Activated CD4-positive, alpha-beta T cell treated with anti-CD3 and anti-CD28 coated beads for 36 hours (primary cell): ENCODE results near the gene TRAPPC2L. TPM values are rescaled to one million over a fixed set of nuclear protein-coding genes. Genes with fewer than 3 reads are reported as not detected.

Experiments used
- ATAC-seq: fragments of 200-7000 bp; cut with Tn5 transposase; one replicate; pipeline ENCODE4 v1.10.0; 2021; ENCODE audit warnings: mild to moderate bottlenecking, moderate library complexity
- CTCF ChIA-PET: fragments of 350-600 bp; sonication (Branson Sonifier 250); formaldehyde crosslinking; loops from one replicate; lab custom pipeline; 2021; ENCODE audit warnings: antibody characterized with exemption; lab: Charles Lee
- POLR2A ChIA-PET: fragments of 350-600 bp; sonication (Branson Sonifier 250); formaldehyde crosslinking; loops from one replicate; lab custom pipeline; 2021; ENCODE audit warnings: antibody characterized with exemption, inconsistent platforms; lab: Charles Lee
- DNase-seq: peaks from one replicate; pipeline ENCODE4 v3.0.0-alpha.2; 2020
- H3K27ac Mint-ChIP-seq: one replicate; pipeline ENCODE4 v1.8.0; 2021; ENCODE audit warnings: mixed read lengths
- H3K27me3 Mint-ChIP-seq: one replicate; pipeline ENCODE4 v1.8.0; 2021; ENCODE audit warnings: mixed read lengths
- H3K36me3 Mint-ChIP-seq: one replicate; pipeline ENCODE4 v1.8.0; 2021; ENCODE audit warnings: low read depth, mixed read lengths
- H3K4me1 Mint-ChIP-seq: one replicate; pipeline ENCODE4 v1.8.0; 2021; ENCODE audit warnings: mixed read lengths
- H3K4me3 Mint-ChIP-seq: one replicate; pipeline ENCODE4 v1.8.0; 2021; ENCODE audit warnings: mild to moderate bottlenecking, moderate library complexity, mixed read lengths
- H3K9me3 Mint-ChIP-seq: one replicate; pipeline ENCODE4 v1.8.0; 2021; ENCODE audit warnings: low read depth, mixed read lengths
- intact Hi-C, 2 experiments: fragments of 100-400 bp; cut with DNase I in 1 of 2; cut with micrococcal nuclease in 1 of 2; formaldehyde crosslinking; loops; one replicate each; pipeline versions ENCODE4 v1.14.2 to v1.15.1; 2022 to 2024; cut with DNase I, micrococcal nuclease
- total RNA-seq, 2 experiments: library from RNA; stranded (reverse); gene quantifications; one replicate each; pipeline ENCODE4 v1.2.3, GENCODE V29; 2021

Gene TRAPPC2L
- total RNA-seq, 2 experiments from 2014 or later: 43.3 to 50.7 TPM

DNA sequence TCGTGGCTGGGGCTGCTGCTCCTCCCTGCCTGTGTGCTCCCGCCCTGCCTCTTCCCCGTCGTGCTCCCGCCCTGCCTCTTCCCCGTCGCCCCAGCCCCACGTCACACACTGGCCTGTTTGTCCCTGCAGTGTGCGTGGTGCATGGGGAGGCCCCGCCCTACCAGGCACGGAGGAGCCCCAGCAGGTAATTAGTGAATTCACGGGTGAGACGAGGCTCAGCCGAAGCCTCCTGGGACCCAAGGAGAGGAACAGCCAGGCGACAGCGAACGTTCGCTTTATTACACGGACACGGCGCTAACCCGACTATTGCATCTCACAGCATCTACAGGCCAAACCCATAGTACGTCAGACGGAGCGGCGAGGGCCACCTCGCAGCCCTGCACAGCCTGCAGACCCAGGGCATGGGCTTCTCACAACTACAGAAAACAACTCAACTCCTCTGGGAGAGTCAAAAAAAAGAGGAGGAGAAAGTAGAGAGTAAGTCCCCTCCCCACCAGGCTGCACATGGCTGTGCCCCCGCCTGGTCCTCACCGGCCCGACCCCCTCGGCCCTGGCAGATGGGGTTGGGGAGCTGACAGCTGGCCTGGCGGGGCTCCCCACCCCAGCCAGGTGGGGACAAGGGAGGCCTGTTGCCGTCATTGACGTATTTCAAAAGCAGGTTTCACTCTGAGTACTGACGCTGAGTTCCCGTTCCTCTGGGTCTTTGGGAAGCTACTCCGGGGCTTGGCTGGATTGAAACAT, 13.9 kb downstream of the TRAPPC2L start:
- Mint-ChIP-seq H3K4me1 (peaks cover 2% of the 10 kb centered on the region), H3K9me3 (no peaks in the 10 kb centered on the region), H3K4me3 (no peak overlapping the region), H3K27me3 (peaks cover 9% of the 10 kb centered on the region), H3K36me3 (no peaks in the 10 kb centered on the region), H3K27ac (no peak overlapping the region)
- CTCF ChIA-PET: no interaction called here
- intact Hi-C loops: no loop called here
- peak; percentile 39 for ATAC-seq
- POLR2A ChIA-PET: no interaction called here
- peak; percentile 24 for DNase-seq

DNA sequence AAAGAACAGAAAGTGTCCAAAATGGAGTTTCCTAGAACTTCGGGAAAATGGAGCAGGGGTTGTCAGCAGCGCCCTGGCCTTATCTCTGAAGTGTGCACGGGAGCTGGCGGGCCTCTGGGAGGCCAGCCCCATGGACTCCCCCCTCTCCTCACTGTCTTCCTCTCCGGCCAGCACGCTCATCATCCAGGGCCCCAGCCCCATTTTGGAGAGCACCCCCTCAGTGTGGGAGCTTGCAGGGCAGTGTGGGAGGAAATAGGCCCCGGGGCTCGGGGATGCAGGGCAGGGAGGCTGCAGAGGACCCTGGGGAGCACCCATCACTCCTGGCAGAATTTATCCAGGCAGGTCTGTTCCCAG, 14.4 kb downstream of the TRAPPC2L start:
- CTCF ChIA-PET: no interaction called here
- POLR2A ChIA-PET: no interaction called here
- Mint-ChIP-seq H3K9me3 (no peaks in the 10 kb centered on the region), H3K4me1 (peaks cover 2% of the 10 kb centered on the region), H3K27ac (no peak overlapping the region), H3K36me3 (no peaks in the 10 kb centered on the region), H3K27me3 (peaks cover 9% of the 10 kb centered on the region), H3K4me3 (no peak overlapping the region)
- intact Hi-C loops: no loop called here
- ATAC-seq: no peak
- DNase-seq: no peak

DNA sequence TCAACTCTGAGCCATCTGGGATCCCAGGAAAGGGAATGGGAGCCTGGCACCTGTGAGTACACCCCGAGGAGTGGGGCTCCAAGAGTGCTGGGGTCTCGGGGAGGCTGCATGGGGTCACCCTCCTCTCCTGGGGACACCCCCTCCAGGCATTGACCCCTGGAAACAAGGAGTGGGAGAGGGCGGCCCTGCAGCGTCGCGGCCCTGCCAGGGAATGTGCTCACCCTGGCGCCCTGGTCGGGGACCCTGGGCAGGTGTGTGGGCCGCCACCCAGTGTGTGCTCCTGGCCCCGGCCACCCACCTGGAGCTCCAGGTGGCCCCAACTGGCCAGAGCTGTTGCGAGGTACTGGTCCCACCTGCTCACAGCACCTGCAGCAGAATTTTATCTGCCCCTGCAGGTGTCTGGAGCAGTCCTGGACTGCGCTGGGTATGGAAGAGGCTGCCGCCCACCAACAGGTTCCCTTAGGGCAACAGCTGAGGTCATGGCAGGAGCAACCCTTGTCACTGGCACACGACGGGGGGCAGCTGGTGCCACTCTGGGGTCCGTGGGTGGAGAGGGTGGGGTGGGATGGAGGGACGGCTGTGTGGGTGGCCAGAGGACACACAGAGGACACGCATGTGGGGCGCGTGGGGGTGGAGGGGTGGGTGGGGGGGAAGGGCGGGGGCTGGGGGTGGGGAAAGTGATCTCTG, 14.9 kb downstream of the TRAPPC2L start:
- ChIA-PET CTCF (no interaction called here), POLR2A (no interaction called here)
- no peak overlapping the region for H3K27ac Mint-ChIP-seq
- H3K9me3 Mint-ChIP-seq: no peaks in the 10 kb centered on the region
- no peak for DNase-seq
- intact Hi-C loops: no loop called here
- no peak overlapping the region for H3K4me3 Mint-ChIP-seq
- H3K4me1 Mint-ChIP-seq: peaks cover 2% of the 10 kb centered on the region
- no peak for ATAC-seq
- H3K27me3 Mint-ChIP-seq: peaks cover 9% of the 10 kb centered on the region
- no peaks in the 10 kb centered on the region for H3K36me3 Mint-ChIP-seq

DNA sequence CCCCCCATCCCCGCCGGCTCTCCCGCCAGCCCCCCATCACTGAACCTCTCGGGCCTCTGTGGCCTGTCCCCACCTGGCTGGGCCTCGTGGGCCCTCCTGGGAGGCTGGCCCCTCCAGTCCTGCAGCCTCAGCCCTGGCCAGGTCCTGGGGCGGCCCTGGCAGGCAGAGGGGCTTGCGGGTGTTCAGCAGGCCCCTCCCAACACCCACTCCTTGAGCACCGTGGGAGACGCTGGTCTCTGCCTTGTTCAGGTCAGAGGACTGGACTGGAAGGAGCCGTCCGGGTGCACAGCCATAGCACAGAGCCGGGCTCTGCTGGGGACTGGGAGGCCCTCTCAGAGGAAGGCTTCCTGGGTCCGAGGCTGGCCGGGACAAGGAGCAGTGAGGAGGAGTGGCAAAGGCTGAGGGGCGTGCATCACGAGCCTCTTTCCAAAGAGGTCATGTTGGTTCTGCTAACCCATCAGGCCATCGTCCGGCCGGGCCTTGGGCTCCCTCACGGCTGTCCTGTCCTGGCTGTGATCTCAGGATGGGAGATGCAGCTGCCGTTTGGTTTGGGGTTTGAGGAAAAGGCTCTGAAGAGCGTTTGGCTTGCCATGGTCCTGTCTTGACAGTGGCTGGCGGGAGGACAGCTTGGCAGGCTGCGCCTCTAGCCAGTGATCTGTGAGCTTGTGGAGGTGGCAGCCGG, 15.9 kb downstream of the TRAPPC2L start:
- ChIA-PET POLR2A (no interaction called here), CTCF (interaction anchor here (1.4 kb wide), 1 partner anchor 15 kb away, joined by 3 read pairs; no protein-coding TSS in a partner anchor)
- ATAC-seq (no peak), DNase-seq (no peak)
- H3K9me3 Mint-ChIP-seq: no peaks in the 10 kb centered on the region
- intact Hi-C loops: no loop called here
- H3K4me1 Mint-ChIP-seq: peaks cover 2% of the 10 kb centered on the region
- no peak overlapping the region for H3K4me3 Mint-ChIP-seq
- H3K36me3 Mint-ChIP-seq: no peaks in the 10 kb centered on the region
- H3K27me3 Mint-ChIP-seq: peaks cover 9% of the 10 kb centered on the region
- no peak overlapping the region for H3K27ac Mint-ChIP-seq

DNA sequence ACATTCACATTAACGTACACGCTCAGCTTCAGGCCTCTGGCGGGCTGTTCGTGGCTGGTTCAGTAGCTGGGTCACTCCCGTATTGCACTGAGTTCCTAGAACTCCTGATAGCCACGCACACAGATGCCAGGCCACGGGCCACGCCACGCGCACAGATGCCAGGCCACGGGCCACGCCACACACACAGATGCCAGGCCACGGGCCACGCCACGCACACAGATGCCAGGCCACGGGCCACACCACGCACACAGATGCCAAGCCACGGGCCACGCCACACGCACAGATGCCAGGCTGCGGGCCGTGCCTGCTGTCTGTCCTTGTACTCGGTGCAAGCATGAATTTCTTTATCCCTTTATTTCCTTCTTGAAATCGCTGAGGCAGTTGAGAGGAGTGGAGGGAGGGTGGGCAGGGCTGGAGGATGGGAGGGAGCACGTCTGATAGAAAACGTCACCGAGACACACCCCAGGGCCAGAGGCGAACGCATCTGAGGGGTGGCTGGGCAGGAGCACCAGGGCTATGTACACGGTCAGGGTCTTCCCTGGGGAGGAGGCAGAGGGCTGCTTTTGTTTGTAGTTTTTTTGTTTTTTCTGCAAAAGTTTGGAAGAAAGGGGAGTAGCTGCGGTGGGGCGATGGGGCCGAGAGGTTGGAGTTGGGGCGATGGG, 18.1 kb downstream of the TRAPPC2L start:
- Mint-ChIP-seq H3K36me3 (no peaks in the 10 kb centered on the region), H3K27me3 (peaks cover 9% of the 10 kb centered on the region), H3K4me1 (peaks cover 2% of the 10 kb centered on the region), H3K4me3 (no peak overlapping the region), H3K9me3 (no peaks in the 10 kb centered on the region), H3K27ac (no peak overlapping the region)
- ATAC-seq (no peak), DNase-seq (no peak)
- CTCF ChIA-PET: no interaction called here
- POLR2A ChIA-PET: no interaction called here
- intact Hi-C loops: no loop called here

DNA sequence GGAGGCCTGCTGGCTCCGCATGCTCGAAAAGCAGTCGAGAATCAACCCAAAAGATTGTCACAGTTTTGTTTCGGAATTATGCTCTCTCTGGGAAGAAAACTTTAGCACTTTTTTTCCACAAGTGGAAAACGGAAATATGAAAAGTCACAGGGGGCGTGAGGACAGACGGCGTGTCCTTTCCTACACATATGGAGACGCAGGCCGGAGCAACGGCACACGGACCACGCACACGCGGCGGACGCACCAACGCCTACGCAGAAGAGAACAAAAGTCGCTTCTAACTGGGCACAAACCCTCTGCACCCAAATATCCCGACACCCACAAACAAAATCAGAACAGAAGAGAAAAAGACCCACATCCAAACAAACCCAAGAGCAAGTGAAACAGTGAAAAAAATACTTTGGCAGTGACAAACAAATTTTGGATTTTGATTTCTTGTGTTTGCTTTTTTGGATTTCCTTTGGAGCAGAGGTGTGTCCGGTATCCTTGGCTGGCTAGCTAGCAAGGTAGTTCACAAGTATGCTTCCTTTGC, 18.8 kb downstream of the TRAPPC2L start:
- Mint-ChIP-seq H3K36me3 (no peaks in the 10 kb centered on the region), H3K4me1 (peaks cover 2% of the 10 kb centered on the region), H3K4me3 (no peak overlapping the region), H3K27me3 (peaks cover 5% of the 10 kb centered on the region), H3K27ac (no peak overlapping the region), H3K9me3 (no peaks in the 10 kb centered on the region)
- DNase-seq: no peak
- intact Hi-C loops: no loop called here
- POLR2A ChIA-PET: no interaction called here
- ATAC-seq: no peak
- CTCF ChIA-PET: no interaction called here

DNA sequence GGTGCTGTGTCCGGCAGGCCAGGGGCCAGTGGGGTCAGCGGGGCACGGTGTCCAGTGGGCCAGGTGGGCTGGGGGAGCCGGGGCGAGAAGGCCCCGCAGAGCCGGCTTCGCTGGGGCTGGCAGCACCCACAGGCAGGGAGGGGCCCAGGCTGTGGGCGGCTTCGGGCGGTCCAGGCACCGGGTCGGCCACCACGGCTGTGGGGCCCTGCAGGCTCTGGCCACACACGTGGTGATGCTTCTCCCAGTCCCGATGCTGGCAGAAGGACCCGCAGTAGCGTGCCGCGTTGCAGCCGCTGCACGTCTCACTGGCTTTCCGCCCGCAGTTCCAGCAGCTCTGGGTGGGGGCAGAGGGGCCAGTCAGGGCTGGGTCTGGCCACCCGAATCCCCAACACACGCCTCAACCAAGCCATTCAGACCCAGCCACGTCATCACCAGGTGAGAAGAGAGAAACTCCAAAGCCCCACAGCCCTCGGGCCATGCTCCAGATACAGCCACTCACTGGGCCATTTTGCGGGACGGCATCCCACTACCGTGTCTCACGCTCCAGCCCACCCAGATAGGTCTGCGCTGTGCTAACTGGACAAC, 20.1 kb downstream of the TRAPPC2L start:
- Mint-ChIP-seq H3K36me3 (no peaks in the 10 kb centered on the region), H3K27ac (no peak overlapping the region), H3K4me1 (no peaks in the 10 kb centered on the region), H3K4me3 (no peak overlapping the region), H3K9me3 (no peaks in the 10 kb centered on the region), H3K27me3 (no peaks in the 10 kb centered on the region)
- ATAC-seq (no peak), DNase-seq (no peak)
- ChIA-PET POLR2A (no interaction called here), CTCF (interaction anchor here (0.6 kb wide), 1 partner anchor 332 kb away, joined by 3 read pairs; no protein-coding TSS in a partner anchor)
- intact Hi-C loops: no loop called here

DNA sequence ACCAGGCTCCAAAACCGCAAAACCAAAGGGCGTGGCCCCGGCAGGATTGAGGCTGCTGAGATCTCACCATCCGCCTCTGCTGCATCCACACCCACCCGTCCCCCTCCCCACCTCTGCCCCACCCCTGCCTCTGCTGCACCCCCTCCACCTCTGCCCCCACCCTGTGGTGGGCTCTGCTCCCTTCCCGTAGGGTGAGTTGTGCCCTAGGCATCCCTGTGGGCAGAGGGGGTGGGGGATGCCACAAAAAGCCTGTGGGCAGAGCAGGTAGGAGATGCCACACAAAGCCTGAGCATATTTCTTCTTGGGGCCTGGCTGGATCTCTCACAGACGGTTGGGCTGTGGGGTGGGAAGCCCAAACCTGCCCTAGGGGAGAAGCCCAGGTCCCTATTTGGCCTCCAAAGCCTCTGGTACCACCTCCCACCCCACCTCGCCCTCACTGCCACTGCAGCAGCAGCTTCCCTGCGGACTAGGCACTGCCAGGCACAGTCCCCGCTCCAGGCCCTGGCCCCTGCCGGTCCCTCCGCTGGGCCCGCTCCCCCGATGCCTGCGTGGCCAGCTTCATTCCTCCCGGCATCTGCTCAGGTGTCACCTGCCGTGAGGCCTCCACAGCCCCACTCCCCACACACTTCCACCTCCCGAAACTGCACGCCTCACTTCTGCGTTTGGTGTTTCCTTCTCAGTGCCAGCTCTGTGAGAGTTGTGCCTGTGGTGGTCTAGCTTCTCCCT, 20.8 kb downstream of the TRAPPC2L start:
- no peak overlapping the region for H3K4me3 Mint-ChIP-seq
- H3K27me3 Mint-ChIP-seq: no peaks in the 10 kb centered on the region
- H3K27ac Mint-ChIP-seq: no peak overlapping the region
- no peak for ATAC-seq
- DNase-seq: no peak
- no peaks in the 10 kb centered on the region for H3K9me3 Mint-ChIP-seq
- CTCF ChIA-PET: interaction anchor here (0.6 to 0.7 kb wide), 2 partner anchors 29 to 332 kb away, joined by 3 read pairs; no protein-coding TSS in a partner anchor
- intact Hi-C loops: no loop called here
- no peaks in the 10 kb centered on the region for H3K36me3 Mint-ChIP-seq
- POLR2A ChIA-PET: no interaction called here
- no peaks in the 10 kb centered on the region for H3K4me1 Mint-ChIP-seq

DNA sequence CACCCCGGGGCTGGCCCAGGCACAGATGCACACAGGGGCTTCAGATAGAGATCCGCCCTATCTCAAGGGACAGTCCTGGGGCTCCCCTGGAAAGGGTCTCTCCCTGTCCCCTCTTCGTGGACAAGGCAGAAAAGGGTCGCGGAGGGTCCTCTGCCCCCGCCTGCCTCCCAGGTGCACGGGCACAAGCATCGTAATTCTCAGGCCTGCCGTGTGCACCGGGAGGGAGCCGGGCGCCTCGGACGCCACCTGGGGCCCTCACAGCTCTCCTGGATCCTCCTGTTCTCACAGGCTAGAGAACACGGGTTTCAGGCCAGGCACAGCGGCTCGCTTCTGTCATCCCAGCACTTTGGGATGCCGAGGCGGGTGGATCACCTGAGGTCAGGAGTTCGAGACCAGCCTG, 21.4 kb downstream of the TRAPPC2L start:
- intact Hi-C loops: no loop called here

DNA sequence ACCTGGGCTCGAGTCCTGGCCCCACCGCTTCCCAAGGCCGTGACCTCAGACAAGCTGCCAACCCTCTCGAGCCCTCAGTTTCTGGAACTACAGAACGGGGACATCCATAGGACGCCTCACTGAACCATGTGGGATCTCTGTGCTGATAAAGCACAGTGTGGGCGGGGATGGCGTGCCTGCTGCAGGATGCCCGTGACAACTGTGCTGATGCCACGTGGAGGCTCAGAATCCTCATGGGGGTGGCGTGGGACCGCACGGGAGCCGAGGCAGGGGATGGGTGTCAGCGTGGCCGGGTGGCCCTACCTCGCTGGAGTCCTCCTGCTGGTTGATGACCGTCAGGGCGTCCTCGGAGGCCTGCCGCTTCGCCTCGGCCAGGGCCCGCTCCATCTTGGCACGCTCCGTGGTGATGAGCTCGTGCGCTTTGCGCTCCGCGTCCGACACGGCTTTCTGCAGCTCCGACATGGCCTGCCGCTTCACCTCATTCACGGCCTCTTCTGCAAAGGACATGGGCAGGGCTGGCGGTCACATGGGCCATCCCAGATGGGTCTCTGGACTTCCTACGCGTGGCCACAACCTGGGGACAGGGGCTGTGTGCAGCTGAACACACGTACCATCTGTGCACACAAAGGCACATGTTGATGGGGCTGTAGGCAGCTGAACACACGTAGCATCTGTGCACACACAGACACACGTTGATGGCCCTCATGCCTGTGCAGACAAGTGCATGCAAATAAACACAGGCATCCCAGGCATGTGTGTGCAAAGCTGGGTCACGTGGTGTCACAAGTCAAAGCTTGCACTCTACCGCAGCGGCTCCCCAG, 22.2 kb downstream of the TRAPPC2L start:
- CTCF ChIA-PET: no interaction called here
- Mint-ChIP-seq H3K4me1 (no peaks in the 10 kb centered on the region), H3K36me3 (no peaks in the 10 kb centered on the region), H3K9me3 (no peaks in the 10 kb centered on the region), H3K4me3 (no peak overlapping the region), H3K27ac (no peak overlapping the region), H3K27me3 (no peaks in the 10 kb centered on the region)
- intact Hi-C loops: no loop called here
- POLR2A ChIA-PET: interaction anchor here (0.6 kb wide), 1 partner anchor 288 kb away, joined by 8 read pairs; no protein-coding TSS in a partner anchor
- no peak for ATAC-seq
- DNase-seq: no peak

More for the DNA sequence above, 21.4 kb downstream of the TRAPPC2L start:
- POLR2A ChIA-PET: no interaction called here
- DNase-seq: no peak
- CTCF ChIA-PET: interaction anchor here (0.7 kb wide), 1 partner anchor 29 kb away, joined by 3 read pairs; no protein-coding TSS in a partner anchor
- Mint-ChIP-seq H3K4me1 (no peaks in the 10 kb centered on the region), H3K9me3 (no peaks in the 10 kb centered on the region), H3K36me3 (no peaks in the 10 kb centered on the region), H3K27me3 (no peaks in the 10 kb centered on the region), H3K4me3 (no peak overlapping the region), H3K27ac (no peak overlapping the region)
- no peak for ATAC-seq
